IPS-11a (cell line): ENCODE data around the gene IPO5.

Experiments used
- H3K4me3 ChIP-seq: one replicate; pipeline ENCODE4 v1.5.1; 2013; ENCODE audit warnings: low read depth, low read length, control low read depth

IPO5 gene

DNA sequence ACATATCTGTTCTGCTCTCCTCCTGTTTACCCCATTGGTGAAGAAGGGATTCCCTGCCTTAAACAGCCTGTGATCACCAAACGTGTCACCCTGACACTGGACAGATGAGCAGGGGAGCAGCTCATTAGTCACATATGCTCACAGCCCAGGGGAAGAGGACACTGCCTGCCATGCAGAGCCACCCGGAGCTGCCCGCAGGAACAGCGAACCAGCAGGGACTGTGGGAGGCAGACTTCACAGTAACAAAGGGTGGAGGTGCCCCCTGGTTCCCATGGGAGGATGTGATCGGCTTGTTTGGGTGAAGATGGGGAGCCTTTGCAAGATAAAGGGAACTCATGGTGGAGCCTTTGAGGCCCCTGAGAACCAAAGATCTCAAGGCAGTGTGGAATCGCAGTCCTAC is 100.8 kb downstream of the IPO5 start:
- H3K4me3 ChIP-seq = no peak overlapping the region

DNA sequence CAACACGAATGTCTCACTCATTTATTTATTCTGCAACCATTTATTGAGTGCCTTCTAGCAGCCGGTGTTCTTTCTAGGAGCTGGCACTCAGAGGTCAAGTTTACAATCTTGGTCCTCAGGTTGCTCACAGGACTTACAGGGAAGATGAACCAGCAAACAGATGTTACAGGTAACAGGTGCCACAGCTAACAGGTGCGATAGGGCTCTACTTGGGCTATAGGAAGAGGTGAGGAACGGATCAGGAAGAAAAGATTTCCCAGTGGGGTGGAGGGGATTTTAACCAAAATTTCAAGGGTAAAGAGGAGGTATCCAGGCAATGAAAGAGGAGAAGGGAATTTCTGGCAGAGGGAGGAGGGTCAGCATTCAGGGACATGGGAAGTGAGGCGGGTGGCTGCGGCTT is 102.1 kb downstream of the IPO5 start:
- no peak overlapping the region for H3K4me3 ChIP-seq

DNA sequence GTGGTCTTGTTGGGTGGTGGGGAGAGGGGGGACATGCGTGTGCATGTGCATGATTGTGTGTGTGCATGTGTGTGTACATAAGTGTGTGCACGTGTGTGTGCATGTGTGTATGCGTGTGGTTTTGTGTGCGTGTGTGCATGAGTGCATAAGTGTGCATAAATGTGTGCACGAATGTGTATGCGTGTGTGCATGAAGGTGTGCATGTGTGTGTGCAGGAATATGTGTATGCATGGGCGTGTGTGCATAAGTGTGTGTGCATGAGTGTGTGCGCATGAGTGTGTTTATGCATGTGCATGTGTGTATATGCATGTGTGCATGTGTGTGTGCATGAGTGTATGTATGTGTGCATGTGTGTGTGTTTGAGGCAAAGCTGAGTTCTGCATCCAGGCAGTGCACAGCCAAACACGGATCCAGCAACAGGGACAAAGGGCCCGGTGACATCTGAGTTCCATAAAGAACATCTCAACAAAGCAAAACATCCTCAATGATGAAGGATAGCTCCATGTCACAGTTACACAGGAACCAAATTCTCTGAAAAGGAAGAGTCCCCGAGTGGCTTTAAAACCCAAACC is 103.5 kb downstream of the IPO5 start:
- no peak overlapping the region for H3K4me3 ChIP-seq

DNA sequence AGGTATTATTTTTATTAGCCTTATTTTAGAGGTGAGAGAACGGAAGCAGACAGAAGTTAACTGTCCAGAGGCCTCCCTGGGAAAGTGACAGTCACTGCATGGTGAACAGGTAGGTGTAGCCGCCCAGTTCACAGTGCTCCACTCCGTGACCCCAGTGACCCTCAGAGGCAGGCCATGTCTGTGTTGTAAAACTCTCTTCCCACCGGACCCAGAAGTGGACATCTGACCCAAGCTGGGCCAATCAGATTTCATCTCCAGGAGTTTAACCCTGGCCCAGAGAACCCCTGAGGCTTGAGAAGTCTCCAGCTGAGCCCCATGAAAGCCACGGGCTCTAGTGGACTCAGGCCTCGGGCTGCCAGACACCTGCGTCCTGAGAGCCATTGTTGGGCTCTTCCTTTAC is 105.8 kb downstream of the IPO5 start:
- no peak overlapping the region for H3K4me3 ChIP-seq

DNA sequence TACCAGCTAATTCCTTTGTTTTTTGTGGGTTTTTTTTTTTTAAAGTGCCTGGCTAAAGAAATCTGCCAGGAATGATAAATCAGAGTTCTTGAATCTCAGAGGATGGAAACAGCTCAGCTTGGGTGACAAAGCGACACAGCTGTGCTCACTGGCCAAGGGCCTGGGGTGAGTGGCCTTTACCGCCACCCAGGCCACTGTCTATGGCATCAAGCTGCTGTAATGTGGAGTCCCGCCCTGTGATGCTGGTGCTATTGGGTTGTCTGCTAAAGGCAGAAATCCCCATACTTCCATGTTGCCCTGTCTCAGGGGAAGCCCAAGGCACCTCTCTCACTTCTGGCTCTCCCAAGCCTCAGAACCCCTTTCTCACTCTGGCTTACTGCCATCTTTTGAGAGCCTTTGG is 106.8 kb downstream of the IPO5 start:
- no peak overlapping the region for H3K4me3 ChIP-seq

DNA sequence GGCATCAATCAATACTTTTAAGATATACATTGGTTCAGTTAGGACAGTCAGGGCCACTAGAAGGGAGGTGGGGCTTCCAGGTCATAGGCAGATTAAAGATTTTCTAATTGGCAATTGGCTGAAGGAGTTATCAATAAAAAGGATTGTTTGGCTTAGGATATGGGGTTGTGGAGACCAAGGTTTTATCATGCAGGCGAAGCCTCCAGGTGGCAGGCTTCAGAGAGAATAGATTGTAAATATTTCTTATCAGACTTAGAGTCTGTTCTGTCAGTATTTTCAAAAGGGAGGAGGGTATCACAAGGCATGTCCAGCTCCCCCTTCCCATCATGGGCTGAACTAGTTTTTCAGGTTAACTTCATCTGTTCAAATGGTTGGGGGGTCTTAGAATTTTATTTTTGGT is 112.0 kb downstream of the IPO5 start:
- no peak overlapping the region for H3K4me3 ChIP-seq

DNA sequence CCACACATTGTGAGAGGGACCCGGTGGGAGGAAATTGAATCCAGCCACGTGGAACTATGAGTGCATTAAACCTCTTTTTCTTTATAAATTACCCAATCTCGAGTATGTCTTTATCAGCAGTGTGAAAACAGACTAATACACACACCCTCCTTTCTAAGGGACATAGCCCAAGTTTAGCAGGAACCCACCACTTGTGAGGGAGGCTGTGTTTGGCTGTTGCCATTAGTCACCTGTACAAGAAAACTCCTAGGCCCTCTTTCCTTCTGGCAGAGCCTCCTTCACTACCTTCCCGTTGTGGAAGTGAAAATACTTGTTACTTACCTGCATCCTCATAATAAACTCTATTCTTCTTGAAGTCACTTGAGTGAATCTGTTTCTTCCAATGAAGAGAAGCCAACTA is 113.2 kb downstream of the IPO5 start:
- H3K4me3 ChIP-seq = no peak overlapping the region

DNA sequence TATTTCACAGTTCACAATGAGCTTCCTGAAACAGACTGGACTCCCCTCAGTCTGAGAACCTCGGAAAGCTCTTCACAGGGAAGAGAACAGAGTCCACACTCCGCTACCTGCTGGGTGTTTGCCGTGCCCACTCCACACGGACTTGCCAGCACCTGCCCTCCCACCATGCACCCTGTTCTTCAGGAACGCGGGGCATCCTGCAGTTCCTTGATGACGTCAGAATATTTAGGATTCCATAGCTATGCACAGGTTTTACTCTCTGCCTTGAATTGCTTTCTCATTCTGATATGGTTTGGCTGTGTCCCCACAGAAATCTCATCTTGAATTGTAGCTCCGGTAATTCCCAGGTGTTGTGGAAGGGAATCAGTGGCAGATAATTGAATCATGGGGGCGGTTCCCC is 115.0 kb downstream of the IPO5 start:
- no peak overlapping the region for H3K4me3 ChIP-seq

DNA sequence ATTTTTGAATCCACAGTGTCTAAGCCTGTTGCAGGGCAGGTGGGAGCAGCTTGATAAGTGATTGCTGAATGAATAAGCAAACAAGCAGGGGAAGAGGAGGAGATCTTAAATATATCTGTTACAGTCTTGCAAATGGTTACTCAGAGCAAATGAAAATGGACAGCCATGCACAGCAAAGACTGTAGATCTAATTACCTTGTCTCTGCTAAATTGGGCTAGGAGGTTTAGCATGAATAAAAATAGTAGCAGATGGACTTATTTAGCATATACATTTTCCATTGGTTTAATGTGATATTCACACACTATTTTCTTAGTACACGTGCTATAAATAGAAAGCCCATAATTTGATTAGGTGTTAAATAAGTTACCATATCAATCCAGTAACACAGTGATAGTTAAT is 116.5 kb downstream of the IPO5 start:
- no peak overlapping the region for H3K4me3 ChIP-seq

DNA sequence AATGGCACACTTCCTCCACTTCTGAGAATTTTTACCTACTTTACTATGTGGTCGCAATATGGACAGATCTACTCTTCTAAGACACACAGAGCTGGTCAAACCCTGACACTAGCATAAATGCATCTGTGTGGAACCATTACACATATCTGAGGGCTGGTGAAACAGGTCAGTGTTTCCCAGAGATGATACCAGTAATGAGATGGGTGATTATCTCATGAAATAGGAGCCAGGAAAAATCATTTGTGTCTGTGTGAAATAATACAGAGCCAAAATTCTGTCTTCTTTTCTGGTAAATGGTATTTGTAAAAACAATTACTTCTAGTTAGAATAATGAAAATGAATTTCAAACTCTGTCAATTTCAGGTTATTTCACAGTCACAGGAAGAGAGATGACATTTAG is 117.8 kb downstream of the IPO5 start:
- no peak overlapping the region for H3K4me3 ChIP-seq

DNA sequence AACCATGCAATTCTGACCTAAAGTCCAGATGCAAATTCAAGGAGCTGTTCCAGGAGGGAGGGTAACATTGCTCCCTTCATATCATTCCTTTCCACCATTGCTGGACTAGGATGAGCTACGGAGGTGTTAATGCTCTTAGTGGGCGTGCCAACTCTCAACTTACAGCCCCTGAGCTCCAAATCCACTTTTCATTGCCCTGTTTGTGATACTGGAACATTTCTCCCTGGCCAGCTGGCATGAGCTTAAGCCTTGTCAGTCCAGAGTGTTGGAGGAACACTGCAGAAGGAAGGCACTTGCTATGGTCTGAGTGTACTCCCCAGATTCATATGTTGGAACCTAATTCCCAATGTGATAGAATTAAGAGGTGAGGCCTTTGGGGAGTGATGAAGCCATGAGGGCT is 119.0 kb downstream of the IPO5 start:
- H3K4me3 ChIP-seq = no peak overlapping the region
